ENCODE measurements around the gene SLC5A1.

SLC5A1 gene

GRCh38 chr22:32021716-32022115 lies 21.3 kb upstream of the SLC5A1 start:
- H3K4me3 ChIP-seq (ENCODE audit: low read length): no peak overlapping the region
- H3K79me2 ChIP-seq (ENCODE audit: control insufficient read depth, low read length): no peaks in the 10 kb centered on the region
- H3K9me2 ChIP-seq (replicated peaks; ENCODE audit: control insufficient read depth, low read length): no peaks in the 10 kb centered on the region
- no peak overlapping the region for H3K27ac ChIP-seq (ENCODE audit: low read depth, low read length)
- no peaks in the 10 kb centered on the region for H4K20me1 ChIP-seq (ENCODE audit: control insufficient read depth, insufficient read depth, low read depth, low read length)
- H3K27me3 ChIP-seq (ENCODE audit: control insufficient read depth, low read length): peaks cover 13% of the 10 kb centered on the region
- no peak overlapping the region for H3K4me2 ChIP-seq (ENCODE audit: low read length)
- no peaks in the 10 kb centered on the region for H3K9me3 ChIP-seq (ENCODE audit: control insufficient read depth, insufficient read depth, low read length)
- no peaks in the 10 kb centered on the region for H3K4me1 ChIP-seq (ENCODE audit: control insufficient read depth, low read length)
- H3F3A ChIP-seq (ENCODE audit: control insufficient read depth, insufficient read depth): no peaks in the 10 kb centered on the region
- TF ChIP-seq CTCF (IDR thresholded peaks at IDR 0.05; ENCODE audit: low read depth, low read length, poor library complexity, severe bottlenecking): no peak
- TF ChIP-seq EZH2phosphoT487 (IDR thresholded peaks at IDR 0.05; ENCODE audit: borderline replicate concordance, low read length): no peak
- no peaks in the 10 kb centered on the region for H3K36me3 ChIP-seq (ENCODE audit: control insufficient read depth, low read length)

- H3K36me3 ChIP-seq (ENCODE audit: control insufficient read depth, low read length): no peaks in the 10 kb centered on the region
- H3K4me3 ChIP-seq (ENCODE audit: low read length): no peak overlapping the region
- no peaks in the 10 kb centered on the region for H3K9me3 ChIP-seq (ENCODE audit: control insufficient read depth, insufficient read depth, low read length)
- no peaks in the 10 kb centered on the region for H3K4me1 ChIP-seq (ENCODE audit: control insufficient read depth, low read length)
- no peaks in the 10 kb centered on the region for H3K79me2 ChIP-seq (ENCODE audit: control insufficient read depth, low read length)
- no peak overlapping the region for H3K4me2 ChIP-seq (ENCODE audit: low read length)
- H3K9me2 ChIP-seq (replicated peaks; ENCODE audit: control insufficient read depth, low read length): no peaks in the 10 kb centered on the region
- peaks cover 10% of the 10 kb centered on the region for H3K27me3 ChIP-seq (ENCODE audit: control insufficient read depth, low read length)
- no peak for TF ChIP-seq EZH2phosphoT487 (IDR thresholded peaks at IDR 0.05; ENCODE audit: borderline replicate concordance, low read length)
- TF ChIP-seq CTCF (IDR thresholded peaks at IDR 0.05; ENCODE audit: low read depth, low read length, poor library complexity, severe bottlenecking): no peak
- H3F3A ChIP-seq (ENCODE audit: control insufficient read depth, insufficient read depth): no peaks in the 10 kb centered on the region
- no peak overlapping the region for H3K27ac ChIP-seq (ENCODE audit: low read depth, low read length)
- no peaks in the 10 kb centered on the region for H4K20me1 ChIP-seq (ENCODE audit: control insufficient read depth, insufficient read depth, low read depth, low read length)
Measured at GRCh38 chr22:32023251-32023827, 19.7 kb upstream of the SLC5A1 start.

GRCh38 chr22:32024796-32025195 lies 18.3 kb upstream of the SLC5A1 start:
- Histone ChIP-seq H3K27me3 (ENCODE audit: control insufficient read depth, low read length) (peaks cover 12% of the 10 kb centered on the region), H3K79me2 (ENCODE audit: control insufficient read depth, low read length) (no peaks in the 10 kb centered on the region), H3K4me1 (ENCODE audit: control insufficient read depth, low read length) (no peaks in the 10 kb centered on the region), H3K9me3 (ENCODE audit: control insufficient read depth, insufficient read depth, low read length) (no peaks in the 10 kb centered on the region), H3F3A (ENCODE audit: control insufficient read depth, insufficient read depth) (no peaks in the 10 kb centered on the region), H3K4me3 (ENCODE audit: low read length) (no peak overlapping the region), H4K20me1 (ENCODE audit: control insufficient read depth, insufficient read depth, low read depth, low read length) (no peaks in the 10 kb centered on the region), H3K9me2 (replicated peaks; ENCODE audit: control insufficient read depth, low read length) (no peaks in the 10 kb centered on the region), H3K27ac (ENCODE audit: low read depth, low read length) (no peak overlapping the region), H3K36me3 (ENCODE audit: control insufficient read depth, low read length) (no peaks in the 10 kb centered on the region), H3K4me2 (ENCODE audit: low read length) (no peak overlapping the region)
- TF ChIP-seq CTCF (IDR thresholded peaks at IDR 0.05; ENCODE audit: low read depth, low read length, poor library complexity, severe bottlenecking): no peak
- no peak for TF ChIP-seq EZH2phosphoT487 (IDR thresholded peaks at IDR 0.05; ENCODE audit: borderline replicate concordance, low read length)
